Loucy (cell line): ENCODE measurements around the gene SLC2A4.

Source experiments
- H2AFZ ChIP-seq: fragments of 200-600 bp; sonication (generic); 2 replicates; pipeline ENCODE4 v1.6.0; 2016; ENCODE audit warnings: antibody characterized with exemption, mild to moderate bottlenecking, low read length, moderate library complexity
- H3F3A ChIP-seq: fragments of 200-600 bp; 2 replicates; pipeline ENCODE4 v1.6.0; 2016; ENCODE audit warnings: antibody characterized with exemption, low read depth, mild to moderate bottlenecking
- H3K27me3 ChIP-seq: fragments of 200-600 bp; sonication (generic); 2 replicates; pipeline ENCODE4 v1.6.1; 2014; ENCODE audit warnings: low read length, mild to moderate bottlenecking; ENCODE audit not compliant: insufficient read depth, poor library complexity, severe bottlenecking
- H3K36me3 ChIP-seq: fragments of 200-600 bp; sonication (generic); 2 replicates; pipeline ENCODE4 v1.6.1; 2016; ENCODE audit warnings: low read length; ENCODE audit not compliant: insufficient read depth
- H3K4me1 ChIP-seq: fragments of 200-600 bp; sonication (generic); 2 replicates; pipeline ENCODE4 v1.5.1; 2014; ENCODE audit warnings: low read length, mild to moderate bottlenecking; ENCODE audit not compliant: insufficient read depth, poor library complexity, severe bottlenecking
- H3K4me2 ChIP-seq: fragments of 200-600 bp; sonication (generic); 2 replicates; pipeline ENCODE4 v1.6.0; 2014; ENCODE audit warnings: antibody characterized with exemption, low read length, low read depth, mild to moderate bottlenecking; ENCODE audit not compliant: poor library complexity, severe bottlenecking
- H3K4me3 ChIP-seq: fragments of 200-600 bp; sonication (generic); 2 replicates; pipeline ENCODE4 v1.5.1; 2014; ENCODE audit warnings: low read length, mild to moderate bottlenecking, mixed read lengths; ENCODE audit not compliant: poor library complexity, severe bottlenecking
- H3K79me2 ChIP-seq: fragments of 200-600 bp; sonication (generic); 2 replicates; pipeline ENCODE4 v1.6.1; 2014; ENCODE audit warnings: low read length; ENCODE audit not compliant: insufficient read depth
- H3K9ac ChIP-seq: fragments of 200-600 bp; sonication (generic); 2 replicates; pipeline ENCODE4 v1.6.0; 2014; ENCODE audit warnings: mild to moderate bottlenecking, low read depth, low read length, moderate library complexity; ENCODE audit not compliant: poor library complexity, severe bottlenecking
- H3K9me2 ChIP-seq: fragments of 200-600 bp; sonication (generic); replicated peaks from 2 replicates; pipeline ENCODE4 v1.6.1; 2016; ENCODE audit warnings: low read depth, low read length, mixed read lengths
- H3K9me3 ChIP-seq: fragments of 200-600 bp; sonication (generic); 2 replicates; pipeline ENCODE4 v1.6.1; 2014; ENCODE audit warnings: mild to moderate bottlenecking, antibody characterized with exemption, low read length, low read depth; ENCODE audit not compliant: insufficient read depth
- H4K20me1 ChIP-seq: fragments of 200-600 bp; sonication (generic); 2 replicates; pipeline ENCODE4 v1.6.0; 2014; ENCODE audit warnings: antibody characterized with exemption, low read length, mild to moderate bottlenecking; ENCODE audit not compliant: insufficient read depth, poor library complexity, severe bottlenecking
- CTCF ChIP-seq: fragments of 200-600 bp; sonication (generic); conservative IDR thresholded peaks from 2 replicates; pipeline ENCODE4 v1.5.1; 2014; ENCODE audit warnings: mild to moderate bottlenecking, antibody characterized with exemption, low read length
- EZH2phosphoT487 ChIP-seq: fragments of 200-600 bp; IDR thresholded peaks from 2 replicates; pipeline ENCODE4 v1.6.1; 2018; ENCODE audit warnings: antibody characterized with exemption, mild to moderate bottlenecking, moderate library complexity, borderline replicate concordance

The SLC2A4 gene

GRCh38 chr17:7294614-7295153, 13.2 kb downstream of the SLC2A4 start, which contains the start of gene YBX2:
Gene YBX2, minus strand, starts transcription at chr17:7294639. Its CDS starts 139 bp downstream, at chr17:7294500.
- H3K36me3 ChIP-seq, result no peaks in the 10 kb centered on the region
- H3K9me2 ChIP-seq, result no peaks in the 10 kb centered on the region
- H3K27me3 ChIP-seq, result no peaks in the 10 kb centered on the region
- H3K79me2 ChIP-seq, result no peaks in the 10 kb centered on the region
- no peaks in the 10 kb centered on the region for H3F3A ChIP-seq
- peak within 1 kb of the TSS; percentile 45; the same call in 1 of the 2 replicates for H2AFZ ChIP-seq
- H3K4me1 ChIP-seq, result peaks cover 7% of the 10 kb centered on the region
- H3K9ac ChIP-seq, result no peak within 1 kb of the TSS
- no peak within 1 kb of the TSS for H3K4me2 ChIP-seq
- TF ChIP-seq EZH2phosphoT487 (no peak), CTCF (no peak)
- no peaks in the 10 kb centered on the region for H3K9me3 ChIP-seq
- no peak within 1 kb of the TSS for H3K4me3 ChIP-seq
- H4K20me1 ChIP-seq, result no peaks in the 10 kb centered on the region

- Histone ChIP-seq H3K9ac (no peak overlapping the region), H3K27me3 (no peaks in the 10 kb centered on the region), H3K4me3 (peak overlapping the region; percentile 54), H3K36me3 (no peaks in the 10 kb centered on the region), H3K4me1 (peaks cover 7% of the 10 kb centered on the region), H4K20me1 (no peaks in the 10 kb centered on the region), H2AFZ (peak overlapping the region; percentile 45; the same call in 1 of the 2 replicates), H3F3A (no peaks in the 10 kb centered on the region), H3K9me3 (no peaks in the 10 kb centered on the region), H3K4me2 (peak overlapping the region; percentile 66), H3K79me2 (no peaks in the 10 kb centered on the region), H3K9me2 (no peaks in the 10 kb centered on the region)
- TF ChIP-seq CTCF (no peak), EZH2phosphoT487 (no peak)
Observed at GRCh38 chr17:7295230-7296180, 14.0 kb downstream of the SLC2A4 start.

- Histone ChIP-seq H4K20me1 (no peaks in the 10 kb centered on the region), H2AFZ (peak overlapping the region; percentile 97), H3F3A (no peaks in the 10 kb centered on the region), H3K9me3 (no peaks in the 10 kb centered on the region), H3K27me3 (no peaks in the 10 kb centered on the region), H3K79me2 (no peaks in the 10 kb centered on the region), H3K36me3 (no peaks in the 10 kb centered on the region), H3K9me2 (no peaks in the 10 kb centered on the region), H3K4me2 (peak overlapping the region; percentile 66), H3K9ac (no peak overlapping the region), H3K4me3 (peak overlapping the region; percentile 54), H3K4me1 (peaks cover 7% of the 10 kb centered on the region)
- peak; percentile 86 for TF ChIP-seq CTCF
- no peak for TF ChIP-seq EZH2phosphoT487
Observed at GRCh38 chr17:7296189-7296861, 14.8 kb downstream of the SLC2A4 start.
